ENCODE data around the gene CDC42EP5.

DNA sequence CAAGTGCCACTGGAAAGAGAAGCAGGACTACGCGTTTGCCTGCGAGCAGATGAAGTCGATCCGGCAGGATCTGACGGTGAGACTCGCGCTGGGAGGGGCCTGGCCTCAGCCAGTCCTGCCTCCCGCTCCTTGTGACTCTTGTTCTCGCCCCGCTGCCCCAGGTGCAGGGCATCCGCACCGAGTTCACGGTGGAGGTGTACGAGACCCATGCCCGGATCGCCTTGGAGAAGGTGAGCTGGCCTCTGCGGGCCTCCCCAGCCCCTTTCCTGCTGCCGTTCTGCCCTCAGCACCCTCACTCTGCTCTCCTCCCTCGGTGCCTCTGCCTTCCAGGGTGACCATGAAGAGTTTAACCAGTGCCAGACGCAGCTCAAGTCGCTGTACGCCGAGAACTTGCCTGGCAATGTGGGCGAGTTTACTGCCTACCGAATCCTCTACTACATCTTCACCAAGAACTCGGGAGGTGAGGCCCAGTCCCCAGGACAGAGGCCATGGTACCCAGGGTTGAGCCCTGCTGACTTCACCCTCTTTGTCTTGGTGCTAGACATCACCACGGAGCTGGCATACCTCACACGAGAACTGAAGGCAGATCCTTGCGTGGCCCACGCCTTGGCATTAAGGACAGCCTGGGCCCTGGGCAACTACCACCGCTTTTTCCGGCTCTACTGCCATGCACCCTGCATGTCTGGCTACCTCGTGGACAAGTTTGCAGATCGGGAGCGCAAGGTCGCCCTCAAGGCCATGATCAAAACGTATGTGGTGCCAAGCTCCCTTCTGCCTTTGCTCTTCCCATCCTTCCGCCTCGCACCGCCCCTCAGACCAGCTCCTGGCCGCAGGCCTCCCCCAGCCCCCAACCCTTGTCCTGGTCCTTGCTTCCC is 15.1 kb downstream of the CDC42EP5 start:
- TF ChIP-seq, protein P1, sequence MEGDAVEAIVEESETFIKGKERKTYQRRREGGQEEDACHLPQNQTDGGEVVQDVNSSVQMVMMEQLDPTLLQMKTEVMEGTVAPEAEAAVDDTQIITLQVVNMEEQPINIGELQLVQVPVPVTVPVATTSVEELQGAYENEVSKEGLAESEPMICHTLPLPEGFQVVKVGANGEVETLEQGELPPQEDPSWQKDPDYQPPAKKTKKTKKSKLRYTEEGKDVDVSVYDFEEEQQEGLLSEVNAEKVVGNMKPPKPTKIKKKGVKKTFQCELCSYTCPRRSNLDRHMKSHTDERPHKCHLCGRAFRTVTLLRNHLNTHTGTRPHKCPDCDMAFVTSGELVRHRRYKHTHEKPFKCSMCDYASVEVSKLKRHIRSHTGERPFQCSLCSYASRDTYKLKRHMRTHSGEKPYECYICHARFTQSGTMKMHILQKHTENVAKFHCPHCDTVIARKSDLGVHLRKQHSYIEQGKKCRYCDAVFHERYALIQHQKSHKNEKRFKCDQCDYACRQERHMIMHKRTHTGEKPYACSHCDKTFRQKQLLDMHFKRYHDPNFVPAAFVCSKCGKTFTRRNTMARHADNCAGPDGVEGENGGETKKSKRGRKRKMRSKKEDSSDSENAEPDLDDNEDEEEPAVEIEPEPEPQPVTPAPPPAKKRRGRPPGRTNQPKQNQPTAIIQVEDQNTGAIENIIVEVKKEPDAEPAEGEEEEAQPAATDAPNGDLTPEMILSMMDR (IDR thresholded peaks at IDR 0.05) = no peak
- TF ChIP-seq POLR2A (IDR thresholded peaks at IDR 0.05) = no peak
